Liver (tissue), 9 donors: ENCODE data around the gene PEAK1. TPM values are rescaled to one million over a fixed set of nuclear protein-coding genes. Genes with fewer than 3 reads are reported as not detected.

Source experiments
- DNase-seq: peaks from one replicate; pipeline ENCODE4 v3.0.0-alpha.2; 2017; ENCODE audit warnings: low spot score
- H3K27ac ChIP-seq, 2 donors: one replicate each; pipeline ENCODE4 v1.7.0; 2013; ENCODE audit warnings: inconsistent platforms in 2 of 2, low read length in 2 of 2, control low read depth in 1 of 2, low read depth in 1 of 2, mild to moderate bottlenecking in 1 of 2
- H3K27me3 ChIP-seq, 4 donors: one replicate each; pipeline versions ENCODE4 v1.6.1 to v1.7.0; 2013; ENCODE audit warnings: low read length in 3 of 4, inconsistent platforms in 1 of 4, mild to moderate bottlenecking in 1 of 4, moderate library complexity in 1 of 4; ENCODE audit not compliant: control insufficient read depth in 4 of 4, insufficient read depth in 4 of 4
- H3K36me3 ChIP-seq, 4 donors: one replicate each; pipeline versions ENCODE4 v1.6.1 to v1.7.0; 2013; ENCODE audit warnings: low read length in 3 of 4, mild to moderate bottlenecking in 3 of 4, low read depth in 1 of 4, moderate library complexity in 1 of 4; ENCODE audit not compliant: control insufficient read depth in 4 of 4, insufficient read depth in 3 of 4
- H3K4me1 ChIP-seq, 4 donors: one replicate each; pipeline versions ENCODE4 v1.6.1 to v1.7.0; 2013; ENCODE audit warnings: low read length in 3 of 4, mild to moderate bottlenecking in 3 of 4, moderate library complexity in 1 of 4; ENCODE audit not compliant: control insufficient read depth in 4 of 4, insufficient read depth in 4 of 4
- H3K4me3 ChIP-seq, 3 donors: one replicate each; pipeline versions ENCODE4 v1.6.1 to v1.7.0; 2013; ENCODE audit warnings: low read length in 3 of 3, control low read depth in 1 of 3, low read depth in 1 of 3, mild to moderate bottlenecking in 1 of 3
- H3K9ac ChIP-seq, 2 donors: one replicate each; pipeline ENCODE4 v1.7.0; 2013; ENCODE audit warnings: low read length in 2 of 2, mild to moderate bottlenecking in 2 of 2, moderate library complexity in 2 of 2, control low read depth in 1 of 2, low read depth in 1 of 2
- H3K9me3 ChIP-seq, 4 donors: one replicate each; pipeline versions ENCODE4 v1.6.1 to v1.7.0; 2013; ENCODE audit warnings: low read length in 3 of 4; ENCODE audit not compliant: control insufficient read depth in 4 of 4
- ATF3 ChIP-seq: IDR thresholded peaks from 2 replicates; pipeline ENCODE4 v1.6.1; 2016; ENCODE audit warnings: antibody characterized with exemption
- CTCF ChIP-seq: fragments of 150-350 bp; IDR thresholded peaks from 2 replicates; pipeline ENCODE4 v1.5.1; 2017; ENCODE audit warnings: improper control_type of control experiment, low read depth, low read length; ENCODE audit not compliant: missing input control
- EGR1 ChIP-seq, 2 donors: IDR thresholded peaks; 2 replicates each; pipeline ENCODE4 v1.6.1; 2016 to 2018; ENCODE audit warnings: antibody characterized with exemption in 2 of 2, low read depth in 2 of 2
- FOXA1 ChIP-seq: IDR thresholded peaks from 2 replicates; pipeline ENCODE4 v1.6.1; 2016; ENCODE audit warnings: antibody characterized with exemption
- FOXA2 ChIP-seq: IDR thresholded peaks from 2 replicates; pipeline ENCODE4 v1.6.1; 2016; ENCODE audit warnings: antibody characterized with exemption
- GABPA ChIP-seq, 2 donors: IDR thresholded peaks in 1 of 2; conservative IDR thresholded peaks in 1 of 2; 2 replicates each; pipeline ENCODE4 v1.6.1; 2016; ENCODE audit warnings: antibody characterized with exemption in 2 of 2, mild to moderate bottlenecking in 1 of 2, moderate library complexity in 1 of 2
- HNF4A ChIP-seq, 2 donors: conservative IDR thresholded peaks; 2 replicates each; pipeline ENCODE4 v1.6.1; 2016; ENCODE audit warnings: antibody characterized with exemption in 2 of 2, mild to moderate bottlenecking in 2 of 2
- HNF4G ChIP-seq: IDR thresholded peaks from 2 replicates; pipeline ENCODE4 v1.6.1; 2016; ENCODE audit warnings: antibody characterized with exemption
- JUND ChIP-seq, 2 donors: IDR thresholded peaks; 2 replicates each; pipeline ENCODE4 v1.6.1; 2016; ENCODE audit warnings: antibody characterized with exemption in 2 of 2
- MAX ChIP-seq: IDR thresholded peaks from 2 replicates; pipeline ENCODE4 v1.6.1; 2016; ENCODE audit warnings: antibody characterized with exemption
- NR2F2 ChIP-seq: IDR thresholded peaks from 2 replicates; pipeline ENCODE4 v1.6.1; 2016; ENCODE audit warnings: antibody characterized with exemption
- RAD21 ChIP-seq, 2 donors: IDR thresholded peaks; 2 replicates each; pipeline ENCODE4 v1.6.1; 2016; ENCODE audit warnings: antibody characterized with exemption in 2 of 2, mild to moderate bottlenecking in 2 of 2
- REST ChIP-seq: IDR thresholded peaks from 2 replicates; pipeline ENCODE4 v1.6.1; 2016; ENCODE audit warnings: antibody characterized with exemption, mild to moderate bottlenecking
- RXRA ChIP-seq, 2 donors: IDR thresholded peaks; 2 replicates each; pipeline ENCODE4 v1.6.1; 2017 to 2018; ENCODE audit warnings: antibody characterized with exemption in 2 of 2, mild to moderate bottlenecking in 1 of 2
- SP1 ChIP-seq: IDR thresholded peaks from 2 replicates; pipeline ENCODE4 v1.6.1; 2018; ENCODE audit warnings: antibody characterized with exemption, mild to moderate bottlenecking
- TAF1 ChIP-seq: conservative IDR thresholded peaks from 2 replicates; pipeline ENCODE4 v1.6.1; 2016; ENCODE audit warnings: antibody characterized with exemption, mild to moderate bottlenecking
- YY1 ChIP-seq: IDR thresholded peaks from 2 replicates; pipeline ENCODE4 v1.6.1; 2016; ENCODE audit warnings: antibody characterized with exemption, mild to moderate bottlenecking
- ZBTB33 ChIP-seq: IDR thresholded peaks from 2 replicates; pipeline ENCODE4 v1.6.1; 2016; ENCODE audit warnings: antibody characterized with exemption
- WGBS: extraction: QIAGEN DNeasy Blood & Tissue Kit; methylation state at CpG from one replicate; pipeline ENCODE4 v1.1.7; 2013; 5-methylcytosine and 5-hydroxymethylcytosine counted together
- polyA plus RNA-seq, 2 donors: library from polyadenylated mRNA; stranded (reverse) in 1 of 2; unstranded in 1 of 2; fragments of 200-250 nt in 1 of 2; fragments of >200 nt in 1 of 2; fragmentation: Nextera tagmentation in 1 of 2; extraction: Ambion mirVana in 1 of 2; gene quantifications; one replicate each; pipeline versions ENCODE4 v1.2.1 to v1.2.3, GENCODE V29; 2013 to 2015
- total RNA-seq, 2 donors: library from RNA; depleted of rRNA; stranded (reverse); fragments of >200 nt; gene quantifications; one replicate each; pipeline ENCODE4 v1.2.3, GENCODE V29; 2014
- donor health status: healthy.
- donor health status: healthy.
- donor health status: healthy.
- donor health status: healthy.
- donor health status: healthy.

The PEAK1 gene
- total and polyA plus RNA-seq, 4 donors, result 1.8 to 14.9 (median 5.8) TPM

- H3K9me3 ChIP-seq, result no peaks in the 10 kb centered on the region
- DNase-seq, result no peak
- no peaks in the 10 kb centered on the region for H3K4me1 ChIP-seq
- H3K36me3 ChIP-seq, result no peaks in the 10 kb centered on the region
- no peak for TF ChIP-seq GABPA (IDR thresholded peaks at IDR 0.05 in 1 of 2, conservative IDR thresholded peaks at IDR 0.05 in 1 of 2)
- TF ChIP-seq NR2F2, result no peak
- TF ChIP-seq RAD21 (IDR thresholded peaks at IDR 0.05), result no peak
- TF ChIP-seq SP1, result no peak
- no peak for TF ChIP-seq FOXA1
- TF ChIP-seq JUND (IDR thresholded peaks at IDR 0.05), result no peak
- no peak for TF ChIP-seq EGR1 (IDR thresholded peaks at IDR 0.05; ENCODE audit: low read depth in 2 of 2)
- no peak for TF ChIP-seq ATF3
- TF ChIP-seq HNF4G, result no peak
- no peak for TF ChIP-seq REST
- no peak for TF ChIP-seq ZBTB33
- TF ChIP-seq TAF1, result no peak
- TF ChIP-seq CTCF, result no peak
- TF ChIP-seq YY1, result no peak
- TF ChIP-seq RXRA (IDR thresholded peaks at IDR 0.05), result no peak
- no peak for TF ChIP-seq FOXA2
- no peak for TF ChIP-seq HNF4A (conservative IDR thresholded peaks at IDR 0.05)
- no peak for TF ChIP-seq MAX
- H3K9ac ChIP-seq, result no peak overlapping the region
- no peak overlapping the region for H3K27ac ChIP-seq
- H3K4me3 ChIP-seq, result no peak overlapping the region
- 96% methylated on average over 3 of the region's 3 CpGs for WGBS
- H3K27me3 ChIP-seq, result no peaks in the 10 kb centered on the region
Measured at GRCh38 chr15:77340245-77340644, 79.7 kb downstream of the PEAK1 start.

- H3K27me3 ChIP-seq, result no peaks in the 10 kb centered on the region
Measured at GRCh38 chr15:77336006-77336405, 83.9 kb downstream of the PEAK1 start.

More at GRCh38 chr15:77336006-77336405, 83.9 kb downstream of the PEAK1 start:
- Histone ChIP-seq H3K4me3 (no peak overlapping the region), H3K27ac (no peak overlapping the region), H3K36me3 (no peaks in the 10 kb centered on the region), H3K4me1 (no peaks in the 10 kb centered on the region), H3K9me3 (no peaks in the 10 kb centered on the region), H3K9ac (no peak overlapping the region)
- DNase-seq, result no peak
- 97% methylated on average over 2 of the region's 2 CpGs for WGBS
- no peak for TF ChIP-seq FOXA1
- TF ChIP-seq RAD21 (IDR thresholded peaks at IDR 0.05), result no peak
- TF ChIP-seq JUND (IDR thresholded peaks at IDR 0.05), result no peak
- TF ChIP-seq HNF4G, result no peak
- no peak for TF ChIP-seq ATF3
